ENCODE measurements around the gene MARCHF5. TPM values are rescaled to one million over a fixed set of nuclear protein-coding genes. Genes with fewer than 3 reads are reported as not detected.
A peak's percentile ranks its signal among the peaks of the same experiment; 100 is the strongest.
"Not testable (repeated sequence)": the region's sequence is repeated elsewhere in the genome, so short reads cannot be mapped to it uniquely, and the experiment has no call there.

MARCHF5 gene
- total RNA-seq, 2 donors from 2014 or later: 11.2 to 19.4 TPM

GRCh38 chr10:92384741-92385140 lies 93.8 kb downstream of the MARCHF5 start:
- Histone ChIP-seq H3K27ac (no peak overlapping the region), H3K9me3 (no peaks in the 10 kb centered on the region), H3K36me3 (replicated peaks in 1 of 2; ENCODE audit: insufficient read depth in 1 of 2, low read depth in 2 of 2) (no peaks in the 10 kb centered on the region), H3K27me3 (peaks cover 0 to 3% of the 10 kb centered on the region in 2 donors), H3K4me1 (no peaks in the 10 kb centered on the region), H3K4me3 (no peak overlapping the region)
- 76 to 90% methylated on average over 2 of the region's 2 CpGs for WGBS, 2 donors
- no peak for DNase-seq
- TF ChIP-seq CTCF (IDR thresholded peaks at IDR 0.05) (no peak), POLR2A (IDR thresholded peaks at IDR 0.05) (no peak)
- intact Hi-C loops (cut with DNase I): no loop called here
- ATAC-seq: no peak

GRCh38 chr10:92385831-92386230 lies 94.9 kb downstream of the MARCHF5 start:
- H3K36me3 ChIP-seq (replicated peaks in 1 of 2; ENCODE audit: insufficient read depth in 1 of 2, low read depth in 2 of 2): no peaks in the 10 kb centered on the region
- no peak for TF ChIP-seq CTCF (IDR thresholded peaks at IDR 0.05)
- TF ChIP-seq POLR2A (IDR thresholded peaks at IDR 0.05): no peak
- no peak overlapping the region for H3K4me3 ChIP-seq
- no peaks in the 10 kb centered on the region for H3K4me1 ChIP-seq
- H3K27me3 ChIP-seq: peaks cover 0 to 3% of the 10 kb centered on the region in 2 donors
- H3K9me3 ChIP-seq: no peaks in the 10 kb centered on the region
- no peak overlapping the region for H3K27ac ChIP-seq
- ATAC-seq: no peak
- intact Hi-C loops (cut with DNase I): no loop called here
- no peak for DNase-seq
- WGBS, 2 donors: 72 to 78% methylated on average over 2 of the region's 2 CpGs

DNA sequence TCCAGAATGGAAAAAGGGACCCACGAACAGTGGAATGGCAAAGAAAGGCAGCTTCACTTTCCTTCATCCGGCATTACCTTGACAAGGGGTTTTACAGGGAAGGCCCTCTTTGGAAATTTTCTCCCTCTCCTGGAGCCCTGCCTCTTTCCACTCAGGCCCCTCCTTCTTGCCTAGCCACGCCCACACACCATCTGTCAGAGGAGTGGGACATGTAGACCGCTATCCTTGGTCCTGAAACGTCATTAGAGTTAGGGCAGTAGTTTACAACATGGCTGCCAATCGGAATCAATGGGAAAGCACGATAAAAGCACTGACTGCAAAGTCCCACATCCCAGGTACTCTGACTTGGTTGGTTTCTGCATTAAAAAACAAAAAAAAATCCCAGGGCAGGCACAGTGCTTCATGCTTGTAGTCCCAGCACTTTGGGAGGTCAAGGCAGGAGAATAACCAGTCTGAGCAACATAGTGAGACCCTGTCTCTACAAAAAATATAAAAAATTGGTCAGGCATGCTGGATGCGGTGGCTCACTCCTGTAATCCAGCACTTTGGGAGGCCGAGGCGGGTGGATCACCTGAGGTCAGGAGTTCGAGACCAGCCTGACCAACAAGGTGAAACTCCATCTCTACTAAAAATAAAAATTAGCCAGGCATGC lies 96.4 kb downstream of the MARCHF5 start:
- 43 to 50% methylated on average over 10 to 11 of the region's 11 CpGs for WGBS, 2 donors
- TF ChIP-seq CTCF (IDR thresholded peaks at IDR 0.05) (no peak), POLR2A (IDR thresholded peaks at IDR 0.05) (no peak)
- no peaks in the 10 kb centered on the region for H3K36me3 ChIP-seq (replicated peaks in 1 of 2; ENCODE audit: insufficient read depth in 1 of 2, low read depth in 2 of 2)
- H3K4me1 ChIP-seq: no peaks in the 10 kb centered on the region
- intact Hi-C loops (cut with DNase I): no loop called here
- peak; percentile 50 for ATAC-seq
- H3K27ac ChIP-seq: no peak overlapping the region
- DNase-seq: peak; percentile 19 to 50 (median 38)
- H3K9me3 ChIP-seq: no peaks in the 10 kb centered on the region
- H3K27me3 ChIP-seq: peaks cover 0 to 1% of the 10 kb centered on the region in 2 donors
- H3K4me3 ChIP-seq: no peak overlapping the region

DNA sequence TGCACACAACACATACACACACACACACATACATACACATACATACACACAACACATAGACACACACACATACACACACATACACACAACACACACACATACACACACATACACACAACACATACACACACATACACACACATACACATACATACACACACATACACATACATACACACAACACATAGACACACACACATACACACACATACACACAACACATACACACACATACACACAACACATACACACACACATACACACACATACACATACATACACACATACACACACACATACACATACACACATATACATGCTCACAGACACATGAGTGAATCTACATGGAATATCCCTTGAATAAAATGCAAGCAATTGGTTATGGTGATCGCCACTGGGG lies 102.2 kb downstream of the MARCHF5 start:
- H3K27me3 ChIP-seq; intact Hi-C loops (cut with DNase I): not testable (repeated sequence)

DNA sequence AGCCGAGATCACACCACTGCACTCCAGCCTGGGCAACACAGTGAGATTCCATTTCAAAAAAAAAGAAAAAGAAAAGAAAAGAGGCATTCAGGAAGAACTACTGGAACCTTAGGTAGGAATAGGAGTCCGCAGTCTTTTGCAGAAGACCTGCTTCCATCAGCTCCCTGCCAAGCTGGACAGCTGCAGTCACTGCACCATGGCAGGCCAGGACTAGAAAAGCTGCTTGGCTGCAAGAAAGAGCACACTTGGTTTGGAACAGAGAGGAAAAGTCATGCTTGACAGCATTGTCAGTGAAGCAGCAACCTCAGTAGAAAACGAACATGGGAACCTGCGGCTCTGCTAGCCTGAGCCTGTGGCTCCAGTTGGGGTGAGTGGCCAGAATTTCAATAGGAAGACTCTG lies 104.3 kb downstream of the MARCHF5 start:
- no peak overlapping the region for H3K4me3 ChIP-seq
- ATAC-seq (no peak), DNase-seq (no peak)
- no peaks in the 10 kb centered on the region for H3K4me1 ChIP-seq
- TF ChIP-seq POLR2A (IDR thresholded peaks at IDR 0.05) (no peak), CTCF (IDR thresholded peaks at IDR 0.05) (no peak)
- no peak overlapping the region for H3K27ac ChIP-seq
- intact Hi-C loops (cut with DNase I): no loop called here
- H3K36me3 ChIP-seq (replicated peaks in 1 of 2; ENCODE audit: insufficient read depth in 1 of 2, low read depth in 2 of 2): no peaks in the 10 kb centered on the region
- WGBS, 2 donors: 88 to 90% methylated on average over 4 of the region's 4 CpGs
- no peaks in the 10 kb centered on the region for H3K27me3 ChIP-seq
- no peaks in the 10 kb centered on the region for H3K9me3 ChIP-seq

More for the DNA sequence above, 102.2 kb downstream of the MARCHF5 start:
- not testable (repeated sequence) for ATAC-seq; H3K27ac ChIP-seq; DNase-seq; H3K4me1 ChIP-seq; H3K9me3 ChIP-seq; H3K4me3 ChIP-seq; H3K36me3 ChIP-seq (replicated peaks in 1 of 2; ENCODE audit: insufficient read depth in 1 of 2, low read depth in 2 of 2)
- WGBS, 2 donors: 95 to 100% methylated on average over 1 of the region's 1 CpG

- intact Hi-C loops (cut with DNase I); DNase-seq; H3K9me3 ChIP-seq; H3K27ac ChIP-seq; ATAC-seq; H3K27me3 ChIP-seq; H3K4me1 ChIP-seq; H3K4me3 ChIP-seq; H3K36me3 ChIP-seq (replicated peaks in 1 of 2; ENCODE audit: insufficient read depth in 1 of 2, low read depth in 2 of 2): not testable (repeated sequence)
- WGBS, 2 donors: 68 to 72% methylated on average over 4 to 5 of the region's 5 CpGs
Observed at GRCh38 chr10:92402234-92402633, 111.3 kb downstream of the MARCHF5 start.

All from body of pancreas (tissue), 4 donors.